Thyroid gland (tissue), 4 donors: ENCODE measurements around the gene PCYT2. TPM values are rescaled to one million over a fixed set of nuclear protein-coding genes. Genes with fewer than 3 reads are reported as not detected.

Experiments
- DNase-seq, 2 donors: peaks; one replicate each; pipeline ENCODE4 v3.0.0-alpha.2; 2019
- H3K27ac ChIP-seq, 3 donors: fragments of 200-600 bp; sonication (generic); 1 replicate in 2 of 3; 2 replicates in 1 of 3; pipeline ENCODE4 v1.5.1; 2016 to 2019; ENCODE audit warnings: mild to moderate bottlenecking in 1 of 3, moderate library complexity in 1 of 3
- H3K27me3 ChIP-seq: fragments of 200-600 bp; sonication (generic); one replicate; pipeline ENCODE4 v1.5.1; 2019
- H3K36me3 ChIP-seq, 2 donors: fragments of 200-600 bp; sonication (generic); one replicate each; pipeline ENCODE4 v1.5.1; 2016 to 2019
- H3K4me1 ChIP-seq, 2 donors: fragments of 200-600 bp; sonication (generic); one replicate each; pipeline ENCODE4 v1.5.1; 2017 to 2019
- H3K4me3 ChIP-seq, 3 donors: fragments of 200-600 bp; sonication (generic); replicated peaks in 1 of 3; 1 replicate in 2 of 3; 2 replicates in 1 of 3; pipeline ENCODE4 v1.5.1; 2016; ENCODE audit warnings: mild to moderate bottlenecking in 1 of 3
- H3K9me3 ChIP-seq: fragments of 200-600 bp; sonication (generic); one replicate; pipeline ENCODE4 v1.5.1; 2017
- POLR2A ChIP-seq, 2 donors: fragments of 450-650 bp; IDR thresholded peaks; one replicate each; pipeline ENCODE4 v1.6.1; 2017; ENCODE audit warnings: antibody characterized with exemption in 2 of 2, mild to moderate bottlenecking in 2 of 2, moderate library complexity in 1 of 2
- WGBS, 2 donors: methylation state at CpG; one replicate each; pipeline ENCODE4 v1.1.5; 2017; 5-methylcytosine and 5-hydroxymethylcytosine counted together
- intact Hi-C: fragments of 100-400 bp; cut with DNase I; formaldehyde crosslinking; loops from one replicate; pipeline ENCODE4 v1.15.1; 2023
- total RNA-seq, 4 donors: library from RNA; depleted of rRNA; stranded (reverse); fragments of >200 nt; gene quantifications; one replicate each; pipeline ENCODE4 v1.2.3, GENCODE V29; 2016
- TF ChIP-seq, protein P1 (sequence below), 6 experiments: fragments of 200-600 bp in 3 of 6; fragments of 450-650 bp in 3 of 6; sonication (generic) in 3 of 6; IDR thresholded peaks; one replicate each; pipeline ENCODE4 v1.5.1; 2016 to 2019; ENCODE audit warnings: antibody characterized with exemption in 6 of 6, mild to moderate bottlenecking in 2 of 6, inconsistent platforms in 1 of 6, moderate library complexity in 1 of 6

The PCYT2 gene
- total RNA-seq, 4 donors from 2014 or later = 30.4 to 36.5 (median 34.2) TPM

DNA sequence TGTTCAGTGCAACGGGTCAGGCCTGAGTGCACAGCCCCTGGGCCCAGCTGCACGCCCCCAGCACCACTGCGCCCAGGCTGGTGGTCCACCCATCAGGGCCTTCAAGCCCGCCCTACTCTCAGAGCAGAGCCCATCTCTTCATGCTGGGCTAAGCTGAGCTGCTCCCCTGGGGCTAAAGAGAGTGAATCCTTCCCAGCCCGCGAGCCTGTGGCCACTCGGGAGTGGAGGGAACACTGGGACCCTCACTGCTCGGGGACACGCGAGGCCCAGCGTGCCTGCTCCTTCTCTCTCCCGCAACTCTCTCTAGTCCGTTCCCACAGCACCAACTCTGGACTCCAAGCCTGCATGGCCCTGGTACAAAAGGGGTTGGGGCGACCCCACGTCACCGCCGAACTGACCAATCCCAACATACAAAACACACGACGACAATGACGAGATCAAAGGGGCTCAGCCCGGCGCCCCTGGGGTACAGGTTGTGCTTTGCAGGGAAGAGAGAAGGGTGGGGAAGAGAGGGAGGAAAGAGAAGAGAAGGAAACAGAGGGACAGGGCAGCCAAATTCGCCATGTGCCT is 10.9 kb upstream of the PCYT2 start:
- Histone ChIP-seq H3K4me3 (no peak overlapping the region), H3K27me3 (no peaks in the 10 kb centered on the region), H3K4me1 (peaks cover 36 to 51% of the 10 kb centered on the region in 2 donors), H3K36me3 (peaks cover 13 to 14% of the 10 kb centered on the region in 2 donors), H3K27ac (peak overlapping the region in 1 of 3 donors; percentile 64), H3K9me3 (no peaks in the 10 kb centered on the region)
- 95 to 96% methylated on average over 20 to 23 of the region's 23 CpGs for WGBS, 2 donors
- no peak for TF ChIP-seq POLR2A (IDR thresholded peaks at IDR 0.05)
- TF ChIP-seq, protein P1, sequence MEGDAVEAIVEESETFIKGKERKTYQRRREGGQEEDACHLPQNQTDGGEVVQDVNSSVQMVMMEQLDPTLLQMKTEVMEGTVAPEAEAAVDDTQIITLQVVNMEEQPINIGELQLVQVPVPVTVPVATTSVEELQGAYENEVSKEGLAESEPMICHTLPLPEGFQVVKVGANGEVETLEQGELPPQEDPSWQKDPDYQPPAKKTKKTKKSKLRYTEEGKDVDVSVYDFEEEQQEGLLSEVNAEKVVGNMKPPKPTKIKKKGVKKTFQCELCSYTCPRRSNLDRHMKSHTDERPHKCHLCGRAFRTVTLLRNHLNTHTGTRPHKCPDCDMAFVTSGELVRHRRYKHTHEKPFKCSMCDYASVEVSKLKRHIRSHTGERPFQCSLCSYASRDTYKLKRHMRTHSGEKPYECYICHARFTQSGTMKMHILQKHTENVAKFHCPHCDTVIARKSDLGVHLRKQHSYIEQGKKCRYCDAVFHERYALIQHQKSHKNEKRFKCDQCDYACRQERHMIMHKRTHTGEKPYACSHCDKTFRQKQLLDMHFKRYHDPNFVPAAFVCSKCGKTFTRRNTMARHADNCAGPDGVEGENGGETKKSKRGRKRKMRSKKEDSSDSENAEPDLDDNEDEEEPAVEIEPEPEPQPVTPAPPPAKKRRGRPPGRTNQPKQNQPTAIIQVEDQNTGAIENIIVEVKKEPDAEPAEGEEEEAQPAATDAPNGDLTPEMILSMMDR (IDR thresholded peaks at IDR 0.05) = no peak
- intact Hi-C loops = no loop called here
- no peak for DNase-seq

DNA sequence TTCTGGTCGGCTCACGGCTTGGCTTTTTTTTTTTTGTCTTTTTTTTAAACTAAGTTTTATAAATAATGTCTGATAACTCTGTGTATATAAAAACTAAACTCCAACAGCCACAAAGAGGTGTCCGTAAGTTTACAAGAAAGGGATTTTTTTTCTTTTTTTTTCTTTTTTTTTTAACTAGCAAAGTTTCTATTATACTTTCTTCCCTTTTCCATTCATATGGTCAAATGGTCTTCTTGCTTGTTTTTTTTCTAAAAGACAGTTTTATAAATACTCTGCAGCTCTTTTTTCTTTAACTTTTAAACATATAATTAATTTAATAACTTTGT is 10.3 kb upstream of the PCYT2 start:
- intact Hi-C loops = no loop called here
- Histone ChIP-seq H3K27ac (no peak overlapping the region), H3K4me3 (no peak overlapping the region), H3K9me3 (no peaks in the 10 kb centered on the region), H3K27me3 (no peaks in the 10 kb centered on the region), H3K4me1 (peaks cover 41 to 57% of the 10 kb centered on the region in 2 donors), H3K36me3 (peaks cover 13 to 14% of the 10 kb centered on the region in 2 donors)
- no peak for TF ChIP-seq POLR2A (IDR thresholded peaks at IDR 0.05)
- TF ChIP-seq, protein P1 (IDR thresholded peaks at IDR 0.05) = no peak
- no peak for DNase-seq
- 91 to 93% methylated on average over 3 of the region's 3 CpGs for WGBS, 2 donors

DNA sequence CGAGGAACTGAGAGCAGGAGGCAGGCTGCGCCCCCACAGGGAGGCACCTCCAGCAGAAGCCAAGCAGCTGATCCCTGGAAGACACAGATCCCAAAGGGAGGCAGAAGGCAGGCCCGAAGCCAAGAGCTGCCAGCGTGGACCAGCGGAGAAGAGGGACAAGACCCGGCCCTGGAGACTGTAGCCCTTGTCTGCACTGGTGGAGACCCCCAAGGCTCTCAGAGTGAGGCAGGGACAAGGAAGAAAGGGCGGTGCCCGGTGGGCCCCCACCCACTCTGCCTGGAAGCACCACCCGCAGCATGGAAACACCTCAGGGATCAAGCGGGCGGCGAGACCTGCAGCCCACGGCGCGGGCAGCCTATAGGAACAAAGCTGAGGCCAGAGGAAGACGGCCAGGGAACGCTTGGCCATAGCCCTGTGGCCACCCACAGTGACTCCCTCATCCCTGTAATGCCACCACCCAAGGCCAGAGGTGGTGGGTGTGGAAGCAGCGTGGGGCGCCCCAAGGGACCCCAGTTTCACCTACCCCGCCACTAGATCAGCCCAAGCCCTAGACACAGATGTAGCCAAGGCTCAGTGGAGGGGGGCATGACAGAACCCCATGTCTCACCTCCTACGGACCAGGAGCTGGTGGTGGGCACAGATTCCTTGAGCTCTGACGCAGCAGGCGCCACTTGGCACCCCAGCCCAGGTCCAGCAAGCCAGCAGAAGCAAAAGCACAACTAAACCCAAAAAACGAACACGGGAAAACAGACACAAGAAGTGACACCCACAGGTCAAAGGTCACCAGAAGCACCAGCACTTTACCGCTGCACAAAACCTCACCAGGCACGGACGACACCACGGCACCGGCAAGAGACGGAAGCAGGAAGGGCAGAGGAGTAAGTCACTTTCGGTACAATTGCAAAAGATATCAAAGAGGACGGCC is 9.7 kb upstream of the PCYT2 start:
- Histone ChIP-seq H3K4me1 (peaks cover 42 to 53% of the 10 kb centered on the region in 2 donors), H3K27ac (no peak overlapping the region), H3K27me3 (no peaks in the 10 kb centered on the region), H3K36me3 (peaks cover 13 to 14% of the 10 kb centered on the region in 2 donors), H3K9me3 (no peaks in the 10 kb centered on the region), H3K4me3 (no peak overlapping the region)
- DNase-seq = no peak
- intact Hi-C loops = no loop called here
- no peak for TF ChIP-seq POLR2A (IDR thresholded peaks at IDR 0.05)
- TF ChIP-seq, protein P1 (IDR thresholded peaks at IDR 0.05) = no peak
- 92 to 95% methylated on average over 25 to 28 of the region's 33 CpGs for WGBS, 2 donors

DNA sequence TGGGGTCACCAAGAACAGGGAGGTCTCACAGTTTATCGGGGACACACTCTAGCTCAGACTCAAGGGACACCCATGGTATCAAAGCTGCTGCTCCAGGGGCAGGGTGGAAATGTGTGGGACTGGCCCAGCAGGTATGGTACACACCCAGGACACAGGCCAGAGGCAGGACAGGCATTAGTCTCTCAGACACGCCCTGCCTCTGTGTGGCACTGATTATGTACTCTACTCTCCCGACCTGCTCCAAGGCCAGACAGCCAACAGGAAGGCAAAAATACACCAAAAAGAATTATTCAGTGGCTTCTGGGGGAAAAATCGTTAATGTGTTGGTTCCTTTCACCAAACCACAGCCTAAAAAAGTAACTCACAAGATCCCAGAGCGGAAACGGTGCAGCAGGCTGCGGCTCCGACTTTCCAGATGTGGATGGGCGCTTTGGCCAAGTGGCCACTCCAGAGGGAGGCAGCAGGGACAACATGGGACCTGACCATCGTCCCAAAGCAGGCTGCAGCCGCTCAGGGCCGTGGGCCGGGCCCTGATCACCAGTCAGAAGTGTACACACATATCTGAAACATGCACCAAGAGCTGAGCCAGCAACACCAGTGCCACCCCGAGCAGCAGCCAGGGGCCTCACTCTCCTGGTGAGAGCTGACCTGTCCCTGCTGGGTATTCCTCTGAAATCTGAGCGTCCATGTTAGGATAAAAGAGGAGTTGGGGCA is 7.8 kb upstream of the PCYT2 start:
- TF ChIP-seq POLR2A (IDR thresholded peaks at IDR 0.05) = no peak
- TF ChIP-seq, protein P1 (IDR thresholded peaks at IDR 0.05) = no peak
- Histone ChIP-seq H3K27ac (no peak overlapping the region), H3K4me3 (no peak overlapping the region), H3K27me3 (no peaks in the 10 kb centered on the region), H3K36me3 (peaks cover 30 to 31% of the 10 kb centered on the region in 2 donors), H3K9me3 (no peaks in the 10 kb centered on the region), H3K4me1 (peaks cover 24 to 34% of the 10 kb centered on the region in 2 donors)
- WGBS, 2 donors = 80 to 86% methylated on average over 10 to 15 of the region's 15 CpGs
- intact Hi-C loops = no loop called here
- DNase-seq = no peak
